GM18867 (cell line): ENCODE data around the gene MYBPC1.

Experiments used
- ATAC-seq: cut with Tn5 transposase; IDR thresholded peaks from one replicate; pipeline ENCODE4 v1.9.1; 2021; ENCODE audit warnings: mild to moderate bottlenecking, moderate library complexity; ENCODE audit not compliant: unreplicated experiment

The MYBPC1 gene

GRCh38 chr12:101598483-101598882, 3.7 kb downstream of the MYBPC1 start:
- no peak for ATAC-seq

- ATAC-seq = no peak
These were observed 4.5 kb downstream of the MYBPC1 start for GRCh38 chr12:101599311-101599710.

- no peak for ATAC-seq
These were observed 5.2 kb downstream of the MYBPC1 start for GRCh38 chr12:101599771-101600484.

- ATAC-seq = no peak
These were observed 9.4 kb downstream of the MYBPC1 start for GRCh38 chr12:101604132-101604531.

GRCh38 chr12:101607894-101608293, 13.1 kb downstream of the MYBPC1 start:
- ATAC-seq = no peak

GRCh38 chr12:101608301-101609133, 13.7 kb downstream of the MYBPC1 start:
- no peak for ATAC-seq

DNA sequence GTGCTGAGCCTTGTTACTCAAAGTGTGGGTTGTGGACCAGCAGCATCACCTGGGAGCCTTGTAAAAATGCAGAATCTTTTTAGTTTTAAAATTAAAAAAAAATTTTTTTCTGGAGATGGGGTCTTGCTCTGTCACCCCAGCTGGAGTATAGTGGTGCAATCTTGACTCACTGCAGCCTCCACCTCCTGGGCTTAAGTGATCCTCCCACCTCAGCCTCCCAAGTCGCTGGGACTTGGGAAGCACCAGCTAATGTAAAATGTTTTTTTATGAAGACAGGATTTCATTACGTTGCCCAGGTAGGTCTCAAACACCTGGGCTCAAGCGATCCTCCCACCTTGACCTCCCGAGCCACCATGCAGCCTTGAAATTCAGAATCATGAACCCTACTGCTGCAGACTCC, 14.4 kb downstream of the MYBPC1 start:
- ATAC-seq = no peak

GRCh38 chr12:101612160-101612916, 17.6 kb downstream of the MYBPC1 start:
- no peak for ATAC-seq

DNA sequence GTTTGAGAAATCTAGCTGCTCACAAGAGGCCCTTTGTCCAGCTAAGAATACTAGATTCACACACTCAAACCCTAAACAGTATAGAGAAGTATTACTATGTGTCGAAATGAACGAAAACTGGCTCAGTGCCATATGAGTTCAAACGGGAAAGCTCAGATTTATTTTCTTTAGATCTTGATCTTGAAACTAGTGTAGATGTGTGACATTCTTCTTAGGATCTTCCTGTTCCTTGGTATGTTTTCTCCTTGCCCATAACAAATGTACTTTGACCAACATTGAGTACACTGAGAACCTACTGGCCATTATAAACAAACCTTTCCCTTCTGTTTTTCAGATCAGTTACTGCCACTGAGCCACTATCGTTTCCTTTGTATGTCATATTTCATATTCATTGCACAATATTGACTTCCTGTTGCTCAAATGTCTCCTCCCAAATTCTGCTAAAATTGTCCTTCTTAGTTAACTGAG, 21.3 kb downstream of the MYBPC1 start:
- no peak for ATAC-seq

- no peak for ATAC-seq
These were observed 24.4 kb downstream of the MYBPC1 start for GRCh38 chr12:101619026-101619786.

GRCh38 chr12:101619858-101620761, 25.3 kb downstream of the MYBPC1 start:
- no peak for ATAC-seq

- no peak for ATAC-seq
These were observed 26.0 kb downstream of the MYBPC1 start for GRCh38 chr12:101620762-101621133.

DNA sequence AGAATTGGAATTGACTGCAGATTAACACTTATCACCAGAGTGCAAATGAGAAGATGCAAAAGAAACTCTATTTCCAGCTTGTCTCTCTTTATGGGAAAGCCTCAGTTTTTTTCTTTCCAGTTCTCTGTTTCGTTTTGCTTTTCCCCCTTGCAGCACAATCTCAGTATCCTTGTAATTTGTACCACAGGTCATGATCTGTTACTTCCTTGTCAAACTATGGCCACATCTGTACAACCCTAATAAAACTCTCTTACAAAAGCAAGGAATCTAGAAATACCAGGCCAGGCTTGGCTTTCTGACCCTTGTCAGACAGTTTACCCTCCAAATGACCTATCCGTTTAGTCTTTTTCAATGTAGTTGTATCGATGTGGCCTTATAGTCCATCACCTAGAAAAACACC, 33.9 kb downstream of the MYBPC1 start:
- no peak for ATAC-seq

- ATAC-seq = peak; percentile 97
These were observed 40.0 kb downstream of the MYBPC1 start for GRCh38 chr12:101634724-101635123.

GRCh38 chr12:101637936-101638335, 43.2 kb downstream of the MYBPC1 start:
- ATAC-seq = no peak

DNA sequence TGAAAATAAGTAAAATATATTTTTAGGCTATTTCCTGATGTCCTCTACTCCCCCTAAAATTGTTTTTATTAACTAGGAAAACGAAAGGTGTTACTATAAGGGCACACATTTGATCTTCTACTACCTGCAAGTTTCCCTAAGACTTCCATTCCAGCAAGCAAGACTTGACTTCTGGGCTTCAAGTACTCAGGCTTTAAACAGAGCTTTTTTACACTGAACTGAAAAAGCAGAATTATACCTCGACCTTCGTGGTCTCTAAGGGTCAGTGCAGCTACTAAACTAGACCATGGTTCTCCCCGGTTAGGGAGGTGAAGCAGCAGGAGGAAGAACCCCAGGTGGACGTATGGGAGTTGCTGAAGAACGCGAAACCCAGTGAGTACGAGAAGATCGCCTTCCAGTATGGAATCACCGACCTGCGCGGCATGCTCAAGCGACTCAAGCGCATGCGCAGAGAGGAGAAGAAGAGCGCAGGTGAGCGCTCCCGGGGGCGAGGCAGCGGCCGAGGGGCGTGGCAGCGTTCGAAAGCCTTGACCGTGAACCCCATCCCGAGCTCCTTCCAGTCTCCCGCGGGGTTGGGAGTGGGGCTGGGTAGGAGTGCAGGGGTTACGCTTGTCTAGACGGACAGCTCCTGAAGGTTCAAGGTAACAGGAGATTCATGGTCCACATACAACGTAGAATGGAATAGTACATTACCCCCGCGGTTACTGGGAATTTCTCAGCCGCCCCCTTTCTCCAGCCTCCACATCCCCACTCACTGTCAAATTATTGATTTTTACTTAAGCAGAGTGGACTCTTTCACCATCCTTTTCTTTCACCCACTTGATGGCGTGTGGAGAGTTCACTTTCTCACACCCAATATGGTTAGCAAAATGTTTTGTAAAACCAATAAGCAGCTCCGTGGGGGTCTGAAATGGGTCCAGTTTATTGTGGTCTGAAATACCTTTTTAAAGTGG, 47.6 kb downstream of the MYBPC1 start:
- no peak for ATAC-seq

DNA sequence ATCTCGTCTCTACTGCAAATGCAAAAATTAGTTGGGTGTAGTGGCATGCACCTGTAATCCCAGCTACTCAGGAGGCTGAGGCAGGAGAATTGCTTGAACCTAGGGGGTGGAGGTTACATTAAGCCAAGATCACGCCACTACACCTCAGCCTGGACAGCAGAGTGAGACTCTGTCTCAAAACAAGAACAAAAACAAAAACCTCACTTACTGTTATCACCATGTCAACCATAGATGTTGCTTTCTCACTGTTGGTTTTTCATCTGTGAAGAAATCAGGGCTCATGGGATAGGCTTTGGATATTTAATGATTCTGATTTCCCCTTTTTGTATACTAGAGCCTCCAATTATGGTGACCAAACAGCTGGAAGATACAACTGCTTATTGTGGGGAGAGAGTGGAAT, 52.9 kb downstream of the MYBPC1 start:
- no peak for ATAC-seq

DNA sequence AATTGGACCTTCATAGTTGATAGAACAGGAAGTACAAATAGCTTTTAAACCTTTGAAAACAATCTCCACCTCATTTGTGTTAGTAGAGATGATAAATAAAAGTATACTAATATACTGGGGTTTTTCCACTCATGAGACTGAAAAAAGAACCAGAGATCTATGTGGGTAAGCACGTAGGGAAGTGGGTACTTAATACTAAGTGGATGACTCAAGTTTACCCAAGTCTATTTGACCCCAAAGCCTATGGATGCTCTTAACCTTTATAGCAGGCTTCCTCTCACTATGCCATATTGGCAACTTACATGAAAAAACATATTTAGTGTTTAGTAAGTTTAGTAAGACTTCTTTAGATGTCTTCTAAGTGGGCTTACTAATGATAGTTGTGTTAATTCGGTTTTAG, 53.4 kb downstream of the MYBPC1 start:
- ATAC-seq = no peak
